Suprapubic skin (tissue), 3 donors: ENCODE measurements around the gene SIGLEC14.

Source experiments
- POLR2A ChIP-seq, 2 donors: fragments of 450-650 bp; IDR thresholded peaks; one replicate each; pipeline ENCODE4 v1.6.1; 2017; ENCODE audit warnings: antibody characterized with exemption in 2 of 2, mild to moderate bottlenecking in 2 of 2, moderate library complexity in 2 of 2
- TF ChIP-seq, protein P1 (sequence below), 2 donors: fragments of 200-600 bp in 1 of 2; fragments of 450-650 bp in 1 of 2; sonication (generic) in 1 of 2; IDR thresholded peaks; one replicate each; pipeline ENCODE4 v1.5.1; 2016 to 2019; ENCODE audit warnings: antibody characterized with exemption in 2 of 2, mild to moderate bottlenecking in 1 of 2, moderate library complexity in 1 of 2

- TF ChIP-seq, protein P1, sequence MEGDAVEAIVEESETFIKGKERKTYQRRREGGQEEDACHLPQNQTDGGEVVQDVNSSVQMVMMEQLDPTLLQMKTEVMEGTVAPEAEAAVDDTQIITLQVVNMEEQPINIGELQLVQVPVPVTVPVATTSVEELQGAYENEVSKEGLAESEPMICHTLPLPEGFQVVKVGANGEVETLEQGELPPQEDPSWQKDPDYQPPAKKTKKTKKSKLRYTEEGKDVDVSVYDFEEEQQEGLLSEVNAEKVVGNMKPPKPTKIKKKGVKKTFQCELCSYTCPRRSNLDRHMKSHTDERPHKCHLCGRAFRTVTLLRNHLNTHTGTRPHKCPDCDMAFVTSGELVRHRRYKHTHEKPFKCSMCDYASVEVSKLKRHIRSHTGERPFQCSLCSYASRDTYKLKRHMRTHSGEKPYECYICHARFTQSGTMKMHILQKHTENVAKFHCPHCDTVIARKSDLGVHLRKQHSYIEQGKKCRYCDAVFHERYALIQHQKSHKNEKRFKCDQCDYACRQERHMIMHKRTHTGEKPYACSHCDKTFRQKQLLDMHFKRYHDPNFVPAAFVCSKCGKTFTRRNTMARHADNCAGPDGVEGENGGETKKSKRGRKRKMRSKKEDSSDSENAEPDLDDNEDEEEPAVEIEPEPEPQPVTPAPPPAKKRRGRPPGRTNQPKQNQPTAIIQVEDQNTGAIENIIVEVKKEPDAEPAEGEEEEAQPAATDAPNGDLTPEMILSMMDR (IDR thresholded peaks at IDR 0.05) = no peak
- TF ChIP-seq POLR2A (IDR thresholded peaks at IDR 0.05) = no peak
Observed at GRCh38 chr19:51651216-51651846, 4.7 kb upstream of the SIGLEC14 start.
